GM20000 (cell line): ENCODE results near the gene TRAPPC2L.
"Not testable (repeated sequence)": the region's sequence is repeated elsewhere in the genome, so short reads cannot be mapped to it uniquely, and the experiment has no call there.

Experiments
- DNase-seq: peaks from one replicate; pipeline ENCODE4 v3.0.0; 2012; ENCODE audit warnings: low spot score
- CTCF ChIP-seq: IDR thresholded peaks from 2 replicates; pipeline ENCODE4 v1.5.1; 2012; ENCODE audit warnings: mild to moderate bottlenecking, control low read depth; ENCODE audit errors: extremely low read depth, missing control alignments

The TRAPPC2L gene

GRCh38 chr16:88885693-88886280, 28.9 kb downstream of the TRAPPC2L start:
- no peak for TF ChIP-seq CTCF
- DNase-seq = no peak

- no peak for DNase-seq
- TF ChIP-seq CTCF = no peak
Observed at GRCh38 chr16:88886420-88886844, 29.5 kb downstream of the TRAPPC2L start.

GRCh38 chr16:88886845-88887521, 30.1 kb downstream of the TRAPPC2L start:
- no peak for DNase-seq
- no peak for TF ChIP-seq CTCF

- no peak for TF ChIP-seq CTCF
- no peak for DNase-seq
Observed at GRCh38 chr16:88888057-88888456, 31.1 kb downstream of the TRAPPC2L start.

GRCh38 chr16:88888461-88889387, 31.8 kb downstream of the TRAPPC2L start:
- DNase-seq = no peak
- no peak for TF ChIP-seq CTCF

- not testable (repeated sequence) for DNase-seq
Observed at GRCh38 chr16:88889702-88890352, 32.9 kb downstream of the TRAPPC2L start.

GRCh38 chr16:88891083-88891482, 34.2 kb downstream of the TRAPPC2L start:
- no peak for TF ChIP-seq CTCF
- no peak for DNase-seq
